K562 (cell line): ENCODE data around the gene MBD6. TPM values are rescaled to one million over a fixed set of nuclear protein-coding genes. Genes with fewer than 3 reads are reported as not detected.

Experiments
- CTBP1 ChIP-seq: fragments of 450-650 bp; IDR thresholded peaks from 2 replicates; pipeline ENCODE4 v1.6.1; 2016; ENCODE audit warnings: borderline replicate concordance
- HMGN3 ChIP-seq: IDR thresholded peaks from 2 replicates; pipeline ENCODE4 v1.6.1; 2011; ENCODE audit warnings: borderline replicate concordance, low read depth, mild to moderate bottlenecking, mixed read lengths, low read length; ENCODE audit not compliant: insufficient read length; ENCODE audit errors: extremely low read depth
- HNRNPUL1 ChIP-seq: fragments of 200-400 bp; formaldehyde crosslinking; IDR thresholded peaks from 2 replicates; pipeline ENCODE4 v1.6.1; 2017; ENCODE audit warnings: low read length
- MXD1 ChIP-seq: fragments of 250-450 bp; sonication (Bioruptor Pico); IDR thresholded peaks from 2 replicates; pipeline ENCODE4 v1.8.0; 2021; ENCODE audit warnings: borderline replicate concordance, mild to moderate bottlenecking, moderate library complexity; ENCODE audit not compliant: poor library complexity, severe bottlenecking
- NFE2 ChIP-seq: IDR thresholded peaks from 2 replicates; pipeline ENCODE4 v1.6.1; 2014; ENCODE audit warnings: antibody characterized with exemption, low read depth
- POLR3G ChIP-seq: IDR thresholded peaks from 2 replicates; pipeline ENCODE4 v1.6.1; 2011; ENCODE audit not compliant: insufficient read length, insufficient replicate concordance; ENCODE audit errors: extremely low read depth
- PRDM10 ChIP-seq: fragments of 450-650 bp; IDR thresholded peaks from 2 replicates; pipeline ENCODE4 v1.6.1; 2018; ENCODE audit not compliant: partially characterized antibody
- SOX6 ChIP-seq: fragments of 450-650 bp; IDR thresholded peaks from 2 replicates; pipeline ENCODE4 v1.6.1; 2014; ENCODE audit warnings: mild to moderate bottlenecking
- TAL1 ChIP-seq: fragments of 450-650 bp; IDR thresholded peaks from 2 replicates; pipeline ENCODE4 v1.6.1; 2016; ENCODE audit warnings: mild to moderate bottlenecking
- polyA plus RNA-seq, 8 experiments: library from polyadenylated mRNA; depleted of rRNA in 4 of 8; stranded (reverse) in 5 of 8; unstranded in 3 of 8; fragments of >200 nt; fragmentation: Nextera tagmentation in 2 of 8; fragmentation: Illumina TruSeq in 1 of 8; extraction: Ambion mirVana in 2 of 8; extraction: Trizol in 1 of 8; gene quantifications; 2 replicates each; pipeline versions ENCODE4 v1.2.1 to v1.2.3, GENCODE V29; 2011 to 2014; ENCODE audit warnings: inconsistent platforms in 1 of 8, missing spikeins in 1 of 8
- total RNA-seq, 7 experiments: library from RNA; depleted of rRNA in 6 of 7; stranded (reverse); fragments of >200 nt in 6 of 7; fragmentation: Illumina TruSeq in 2 of 7; extraction: Trizol in 2 of 7; gene quantifications; 2 replicates each; pipeline versions ENCODE4 v1.2.1 to v1.2.3, GENCODE V29; 2011 to 2021; ENCODE audit warnings: low replicate concordance in 1 of 7
- TF ChIP-seq, protein P1 (sequence below), 2 experiments: fragments of 450-650 bp in 1 of 2; IDR thresholded peaks; 2 replicates each; pipeline ENCODE4 v1.6.1; 2011 to 2017; ENCODE audit warnings: low read depth in 2 of 2, antibody characterized with exemption in 1 of 2, borderline replicate concordance in 1 of 2, low read length in 1 of 2, mild to moderate bottlenecking in 1 of 2, mixed read lengths in 1 of 2; ENCODE audit not compliant: control insufficient read depth in 1 of 2
- TF ChIP-seq, protein P2 (sequence below): fragments of 450-650 bp; IDR thresholded peaks from 2 replicates; pipeline ENCODE4 v1.6.1; 2017; ENCODE audit warnings: antibody characterized with exemption, mild to moderate bottlenecking

The MBD6 gene
- total and polyA plus RNA-seq, 9 of the 15 experiments (the other 6 are each of a cell fraction or from before 2014, with no cell fraction given) = 2.0 to 54.8 (median 3.8) TPM

- TF ChIP-seq POLR3G (no peak), TAL1 (no peak), MXD1 (CRISPR knock-in tag) (no peak), CTBP1 (peak; percentile 47), PRDM10 (no peak), HMGN3 (no peak), NFE2 (peak; percentile 25; the same call in 1 of the 2 replicates), SOX6 (peak; percentile 10; the same call in 1 of the 2 replicates), HNRNPUL1 (no peak)
- TF ChIP-seq, protein P1, sequence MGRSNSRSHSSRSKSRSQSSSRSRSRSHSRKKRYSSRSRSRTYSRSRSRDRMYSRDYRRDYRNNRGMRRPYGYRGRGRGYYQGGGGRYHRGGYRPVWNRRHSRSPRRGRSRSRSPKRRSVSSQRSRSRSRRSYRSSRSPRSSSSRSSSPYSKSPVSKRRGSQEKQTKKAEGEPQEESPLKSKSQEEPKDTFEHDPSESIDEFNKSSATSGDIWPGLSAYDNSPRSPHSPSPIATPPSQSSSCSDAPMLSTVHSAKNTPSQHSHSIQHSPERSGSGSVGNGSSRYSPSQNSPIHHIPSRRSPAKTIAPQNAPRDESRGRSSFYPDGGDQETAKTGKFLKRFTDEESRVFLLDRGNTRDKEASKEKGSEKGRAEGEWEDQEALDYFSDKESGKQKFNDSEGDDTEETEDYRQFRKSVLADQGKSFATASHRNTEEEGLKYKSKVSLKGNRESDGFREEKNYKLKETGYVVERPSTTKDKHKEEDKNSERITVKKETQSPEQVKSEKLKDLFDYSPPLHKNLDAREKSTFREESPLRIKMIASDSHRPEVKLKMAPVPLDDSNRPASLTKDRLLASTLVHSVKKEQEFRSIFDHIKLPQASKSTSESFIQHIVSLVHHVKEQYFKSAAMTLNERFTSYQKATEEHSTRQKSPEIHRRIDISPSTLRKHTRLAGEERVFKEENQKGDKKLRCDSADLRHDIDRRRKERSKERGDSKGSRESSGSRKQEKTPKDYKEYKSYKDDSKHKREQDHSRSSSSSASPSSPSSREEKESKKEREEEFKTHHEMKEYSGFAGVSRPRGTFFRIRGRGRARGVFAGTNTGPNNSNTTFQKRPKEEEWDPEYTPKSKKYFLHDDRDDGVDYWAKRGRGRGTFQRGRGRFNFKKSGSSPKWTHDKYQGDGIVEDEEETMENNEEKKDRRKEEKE (IDR thresholded peaks at IDR 0.05; ENCODE audit: borderline replicate concordance in 1 of 2, control insufficient read depth in 1 of 2, low read depth in 2 of 2, low read length in 1 of 2) = no peak
- TF ChIP-seq, protein P2, sequence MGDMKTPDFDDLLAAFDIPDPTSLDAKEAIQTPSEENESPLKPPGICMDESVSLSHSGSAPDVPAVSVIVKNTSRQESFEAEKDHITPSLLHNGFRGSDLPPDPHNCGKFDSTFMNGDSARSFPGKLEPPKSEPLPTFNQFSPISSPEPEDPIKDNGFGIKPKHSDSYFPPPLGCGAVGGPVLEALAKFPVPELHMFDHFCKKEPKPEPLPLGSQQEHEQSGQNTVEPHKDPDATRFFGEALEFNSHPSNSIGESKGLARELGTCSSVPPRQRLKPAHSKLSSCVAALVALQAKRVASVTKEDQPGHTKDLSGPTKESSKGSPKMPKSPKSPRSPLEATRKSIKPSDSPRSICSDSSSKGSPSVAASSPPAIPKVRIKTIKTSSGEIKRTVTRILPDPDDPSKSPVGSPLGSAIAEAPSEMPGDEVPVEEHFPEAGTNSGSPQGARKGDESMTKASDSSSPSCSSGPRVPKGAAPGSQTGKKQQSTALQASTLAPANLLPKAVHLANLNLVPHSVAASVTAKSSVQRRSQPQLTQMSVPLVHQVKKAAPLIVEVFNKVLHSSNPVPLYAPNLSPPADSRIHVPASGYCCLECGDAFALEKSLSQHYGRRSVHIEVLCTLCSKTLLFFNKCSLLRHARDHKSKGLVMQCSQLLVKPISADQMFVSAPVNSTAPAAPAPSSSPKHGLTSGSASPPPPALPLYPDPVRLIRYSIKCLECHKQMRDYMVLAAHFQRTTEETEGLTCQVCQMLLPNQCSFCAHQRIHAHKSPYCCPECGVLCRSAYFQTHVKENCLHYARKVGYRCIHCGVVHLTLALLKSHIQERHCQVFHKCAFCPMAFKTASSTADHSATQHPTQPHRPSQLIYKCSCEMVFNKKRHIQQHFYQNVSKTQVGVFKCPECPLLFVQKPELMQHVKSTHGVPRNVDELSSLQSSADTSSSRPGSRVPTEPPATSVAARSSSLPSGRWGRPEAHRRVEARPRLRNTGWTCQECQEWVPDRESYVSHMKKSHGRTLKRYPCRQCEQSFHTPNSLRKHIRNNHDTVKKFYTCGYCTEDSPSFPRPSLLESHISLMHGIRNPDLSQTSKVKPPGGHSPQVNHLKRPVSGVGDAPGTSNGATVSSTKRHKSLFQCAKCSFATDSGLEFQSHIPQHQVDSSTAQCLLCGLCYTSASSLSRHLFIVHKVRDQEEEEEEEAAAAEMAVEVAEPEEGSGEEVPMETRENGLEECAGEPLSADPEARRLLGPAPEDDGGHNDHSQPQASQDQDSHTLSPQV = peak; percentile 63; the same call in 1 of the 2 replicates
Observed at GRCh38 chr12:57545809-57546437, 23.3 kb downstream of the MBD6 start (continued).
